Stimulated activated CD8-positive, alpha-beta memory T cell treated with anti-CD3 and anti-CD28 coated beads, Interleukin-15, amount 100 ng/mL, for 1 hour (primary cell): ENCODE data around the gene TECPR2.

Source experiments
- DNase-seq: peaks from one replicate; pipeline ENCODE4 v3.0.0-alpha.2; 2020; ENCODE audit warnings: low read depth

The TECPR2 gene

DNA sequence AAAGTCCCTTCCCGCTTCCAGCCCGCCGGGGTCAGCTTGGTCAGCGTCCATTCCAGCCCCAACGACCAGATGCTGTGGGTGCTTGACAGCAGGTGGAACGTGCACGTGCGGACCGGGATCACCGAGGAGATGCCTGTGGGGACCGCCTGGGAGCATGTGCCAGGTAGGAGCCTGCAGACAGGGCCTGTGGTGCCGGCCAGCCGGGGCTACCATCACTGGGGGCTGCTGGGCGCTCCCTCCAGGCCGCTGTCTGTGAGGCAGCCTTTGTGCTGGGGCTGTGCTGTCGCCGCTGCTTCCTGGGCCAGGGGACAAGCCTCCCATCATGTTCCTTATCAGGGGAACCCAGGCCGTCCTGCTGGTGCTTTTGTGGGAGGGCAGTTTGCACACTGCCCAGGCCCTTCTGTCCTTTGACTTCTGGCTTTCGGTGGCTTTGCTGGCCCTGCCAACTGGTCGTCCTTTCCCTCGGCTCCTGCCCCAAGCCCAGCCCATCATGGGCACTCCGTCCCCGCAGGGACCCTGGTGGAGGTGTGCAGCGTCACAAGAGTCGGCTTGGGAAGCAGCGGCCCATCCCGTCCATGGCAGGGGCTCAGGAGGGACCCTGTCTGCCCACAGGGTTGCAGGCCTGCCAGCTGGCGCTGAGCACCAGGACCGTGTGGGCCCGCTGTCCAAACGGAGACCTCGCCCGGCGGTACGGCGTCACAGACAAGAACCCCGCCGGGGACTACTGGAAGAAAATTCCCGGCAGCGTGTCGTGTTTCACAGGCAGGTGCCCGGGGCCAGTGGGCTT is 134.4 kb downstream of the TECPR2 start:
- no peak for DNase-seq

DNA sequence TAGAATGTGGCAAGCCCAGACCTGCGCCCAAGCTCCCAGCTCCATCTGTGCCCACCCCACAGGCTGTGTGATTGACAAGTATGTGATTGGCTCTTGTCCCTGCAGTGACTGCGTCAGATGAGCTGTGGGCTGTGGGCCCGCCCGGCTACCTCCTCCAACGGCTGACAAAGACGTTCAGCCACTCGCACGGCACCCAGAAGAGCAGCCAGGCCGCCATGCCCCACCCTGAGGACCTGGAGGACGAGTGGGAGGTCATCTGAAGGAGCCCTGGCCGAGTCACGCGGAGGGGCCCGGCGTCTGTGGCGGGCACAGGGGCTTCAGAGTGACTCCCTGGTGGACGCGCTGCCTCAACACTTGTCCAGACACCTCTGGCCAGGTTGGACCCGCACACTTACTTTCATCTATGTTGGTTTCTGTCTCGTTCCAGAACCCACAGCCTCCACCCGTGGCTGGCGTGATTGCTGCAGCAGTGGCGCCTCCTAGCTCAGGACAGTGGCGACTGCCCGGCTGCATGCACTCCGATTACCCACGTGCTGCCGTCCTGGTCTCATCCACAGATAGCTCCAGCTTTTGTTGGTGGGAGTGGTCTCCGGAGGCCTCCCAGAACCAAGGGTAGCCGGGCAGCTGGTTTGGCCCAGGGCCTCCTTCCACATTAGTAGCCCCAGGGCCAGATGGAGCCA is 135.4 kb downstream of the TECPR2 start:
- DNase-seq: no peak

DNA sequence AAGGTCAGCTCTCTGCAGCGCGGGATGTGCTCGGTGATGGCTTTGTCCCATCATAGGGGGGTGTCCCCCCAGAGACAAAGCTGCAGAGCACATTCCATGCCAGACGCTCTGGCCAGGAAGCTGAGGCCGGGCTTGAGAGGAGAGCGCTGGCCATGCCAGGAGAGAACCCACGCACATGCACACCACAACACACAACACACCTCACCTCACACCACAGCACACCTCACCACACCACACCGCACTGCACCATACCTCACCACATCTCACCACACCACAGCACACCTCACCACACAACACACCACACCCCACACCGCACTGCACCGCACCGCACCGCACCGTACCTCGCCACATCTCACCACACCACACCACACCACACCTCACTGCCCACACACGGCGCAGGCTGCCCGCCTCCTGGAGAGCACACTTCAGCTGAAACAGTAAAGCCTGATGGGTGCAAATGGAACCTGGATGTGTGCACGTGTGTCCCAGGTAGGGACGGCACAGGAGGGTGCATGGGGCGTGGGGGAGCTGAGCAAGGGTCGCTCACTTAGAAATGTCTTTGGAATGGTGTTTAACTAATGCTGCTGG is 136.0 kb downstream of the TECPR2 start:
- DNase-seq: no peak

DNA sequence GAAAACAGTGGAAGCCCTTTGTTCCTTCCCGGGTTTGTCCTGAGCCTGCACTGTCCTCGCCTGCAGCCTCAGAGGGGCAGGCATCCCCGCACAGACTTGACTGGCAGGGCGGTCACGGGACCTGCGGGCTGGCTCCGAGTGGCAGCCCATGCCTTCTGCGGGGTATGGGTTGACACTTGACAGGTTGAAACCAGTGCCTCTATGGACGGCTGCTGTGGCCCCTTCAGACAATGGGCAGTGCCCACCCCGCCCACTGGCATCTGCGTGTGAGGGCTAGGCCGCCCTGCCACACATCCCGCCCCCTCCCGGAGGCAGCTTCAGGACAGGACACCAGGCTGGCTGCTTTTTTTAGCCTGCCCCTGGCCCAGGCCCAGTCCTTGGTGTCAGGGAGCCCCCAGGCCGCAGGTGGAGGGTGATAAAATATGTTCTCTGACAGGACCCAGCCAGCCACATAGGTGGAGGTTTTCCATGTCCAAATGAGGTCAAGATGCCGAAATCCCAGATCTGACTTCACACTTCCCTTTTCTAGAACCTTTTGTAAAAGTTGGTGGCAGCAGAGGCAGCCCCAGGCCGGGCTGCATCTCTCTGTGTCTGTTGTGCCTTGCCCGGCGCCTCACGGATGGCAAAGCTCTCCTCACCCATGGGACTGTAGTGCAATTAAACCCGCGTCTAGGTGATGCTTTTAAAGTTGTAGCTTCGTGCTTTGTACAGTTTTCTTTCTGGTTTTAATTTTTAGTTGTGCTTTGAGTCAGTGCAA is 136.8 kb downstream of the TECPR2 start:
- no peak for DNase-seq

DNA sequence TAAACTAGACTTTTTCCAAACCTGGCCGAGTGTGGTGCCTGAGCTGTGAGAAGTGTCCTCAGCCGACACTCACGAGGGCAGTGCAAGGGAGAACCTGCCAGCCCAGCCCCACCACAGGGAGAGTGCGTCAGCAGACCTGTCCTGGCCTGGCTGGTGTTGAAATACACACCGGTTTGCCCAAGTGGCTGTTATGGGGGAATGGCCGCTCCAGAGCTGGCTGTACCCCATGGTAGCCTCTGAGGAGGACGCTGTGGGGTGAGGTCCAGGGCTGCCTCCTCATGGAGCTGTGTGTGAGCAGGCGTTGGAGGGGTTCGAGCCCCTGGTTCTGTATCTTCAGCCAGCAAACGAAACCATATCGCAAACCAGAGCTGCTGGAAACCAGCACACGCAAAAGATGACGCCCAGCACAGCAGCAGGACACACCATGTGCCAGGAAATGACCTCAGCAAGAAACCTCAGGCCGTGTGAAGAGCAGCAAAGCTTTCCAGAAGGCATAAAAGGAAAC is 137.5 kb downstream of the TECPR2 start:
- no peak for DNase-seq

DNA sequence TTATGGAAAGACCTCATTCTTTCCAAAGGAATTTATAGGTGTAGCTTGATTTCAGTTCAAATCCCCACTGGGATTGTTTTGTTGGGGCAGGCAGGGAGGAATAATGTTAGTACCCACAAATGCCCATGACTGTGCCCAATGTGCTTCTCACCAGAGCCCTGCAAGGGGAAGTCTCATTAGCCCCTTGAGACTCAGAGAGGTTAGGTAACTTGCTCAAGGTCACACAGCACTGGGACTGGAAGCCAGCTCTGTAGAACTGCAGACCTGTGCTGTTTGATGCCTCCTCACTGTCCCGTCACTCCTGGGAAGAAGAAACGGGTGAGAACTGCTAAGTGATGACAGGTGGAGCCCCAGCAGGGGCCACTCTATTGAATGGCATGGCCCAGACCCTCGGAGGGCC is 138.0 kb downstream of the TECPR2 start:
- no peak for DNase-seq

DNA sequence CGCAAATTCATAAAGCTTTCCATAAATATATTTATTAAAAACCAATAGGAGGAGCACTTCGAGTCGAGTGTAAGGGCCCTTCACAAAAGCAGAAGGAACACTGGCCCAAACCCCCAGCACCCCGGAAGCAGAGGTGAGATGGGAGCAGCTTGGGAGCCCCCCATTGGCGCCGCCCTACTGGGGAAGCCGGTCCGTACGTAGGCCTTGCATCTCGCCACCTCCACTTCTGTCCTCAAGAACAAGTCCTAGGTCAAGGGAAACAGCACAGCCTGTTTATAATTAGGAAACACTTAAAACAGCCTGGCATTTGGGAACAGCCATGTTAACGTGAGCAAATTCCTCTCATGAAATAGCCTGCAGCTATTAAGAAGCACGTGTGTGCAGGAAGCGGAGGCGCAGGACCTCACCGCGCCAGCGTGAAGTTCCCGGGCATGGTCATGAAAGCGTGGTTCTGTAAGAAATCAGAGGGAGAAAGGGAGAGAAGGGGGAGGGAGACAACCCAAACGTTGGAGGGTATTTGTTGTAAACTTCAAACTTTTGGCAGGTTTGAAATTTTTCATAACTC is 139.1 kb downstream of the TECPR2 start:
- DNase-seq: no peak

DNA sequence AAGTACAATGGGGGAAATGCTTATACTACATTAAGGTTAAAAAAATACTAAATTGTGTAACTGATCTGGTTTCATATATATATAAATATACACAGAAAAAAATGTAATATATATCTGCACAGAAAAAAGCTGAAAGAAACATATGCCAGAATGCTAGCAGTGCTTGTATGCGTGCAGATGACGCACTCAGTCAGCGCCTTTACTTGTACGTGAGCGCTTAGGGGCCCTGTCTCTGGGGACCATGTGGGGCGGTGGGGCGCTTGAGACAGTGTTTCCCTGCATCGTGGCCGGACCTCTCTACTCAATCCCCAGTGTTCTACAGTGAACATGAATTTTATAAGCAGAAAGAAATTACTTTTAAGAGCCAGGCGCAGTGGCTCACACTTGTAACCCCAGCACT is 139.8 kb downstream of the TECPR2 start:
- no peak for DNase-seq

DNA sequence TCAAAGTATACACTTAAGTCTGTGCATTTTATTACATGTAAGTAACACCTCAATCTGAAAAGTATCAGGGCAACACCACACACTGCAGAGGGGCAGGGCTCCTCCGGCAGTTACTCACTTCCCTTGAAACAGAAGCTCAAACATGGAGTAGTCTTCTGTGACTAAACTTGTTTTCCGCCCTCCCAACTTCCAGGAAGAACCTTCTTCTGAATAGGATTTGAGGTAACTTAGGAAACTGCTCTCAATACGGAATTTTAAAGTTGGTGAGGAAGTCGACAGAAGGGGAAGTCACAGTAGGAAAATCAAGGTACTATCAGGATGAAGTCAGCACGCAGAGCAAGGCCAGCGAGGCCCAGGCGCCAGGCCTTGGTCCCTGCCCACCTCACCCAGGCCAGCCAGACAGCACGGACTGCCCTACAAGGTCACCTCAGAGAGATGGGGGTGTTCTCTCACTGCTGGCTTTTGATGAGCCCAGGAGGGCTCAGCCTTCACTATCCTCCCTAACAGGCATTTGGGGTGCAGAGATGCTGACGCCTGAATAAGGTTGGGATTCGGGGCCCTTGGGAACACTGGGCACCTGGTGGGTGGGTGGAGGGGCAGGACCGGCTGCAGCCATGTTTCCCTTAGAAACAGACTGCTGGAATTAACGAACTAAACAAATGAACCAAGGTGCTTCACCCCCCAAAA is 141.0 kb downstream of the TECPR2 start:
- DNase-seq: no peak

DNA sequence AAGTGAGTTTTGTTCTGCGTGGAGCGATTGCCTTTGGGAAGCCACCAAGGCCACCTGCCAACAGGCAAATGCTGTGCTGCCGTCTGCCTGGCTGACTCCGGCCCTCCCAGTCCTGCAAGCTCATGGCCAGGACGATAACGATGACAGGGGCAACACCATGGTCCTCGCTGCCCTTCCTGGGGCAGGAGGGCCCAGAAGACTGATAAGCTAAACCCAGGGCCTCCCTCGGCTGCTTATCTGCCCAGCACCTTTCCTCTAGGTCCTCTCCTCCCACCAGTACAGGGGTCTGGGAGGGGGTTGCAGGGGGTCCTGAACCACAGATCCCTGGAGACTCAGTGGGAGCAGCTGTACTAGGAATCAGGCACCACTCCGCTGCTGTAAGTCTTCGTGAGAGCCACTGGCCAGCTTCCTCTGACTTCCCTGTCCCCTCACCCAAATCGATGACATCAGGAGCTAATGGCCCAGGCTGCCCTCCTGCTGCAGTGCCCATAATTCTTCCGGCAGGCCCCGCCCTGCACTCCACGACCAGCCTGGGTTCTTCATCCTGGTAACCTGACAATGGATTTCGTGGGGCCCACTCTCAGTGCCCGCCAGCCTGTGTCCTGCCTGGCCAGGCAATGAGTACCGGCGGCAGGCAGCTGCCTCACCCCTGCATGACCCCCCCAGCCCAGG is 141.7 kb downstream of the TECPR2 start:
- DNase-seq: no peak

DNA sequence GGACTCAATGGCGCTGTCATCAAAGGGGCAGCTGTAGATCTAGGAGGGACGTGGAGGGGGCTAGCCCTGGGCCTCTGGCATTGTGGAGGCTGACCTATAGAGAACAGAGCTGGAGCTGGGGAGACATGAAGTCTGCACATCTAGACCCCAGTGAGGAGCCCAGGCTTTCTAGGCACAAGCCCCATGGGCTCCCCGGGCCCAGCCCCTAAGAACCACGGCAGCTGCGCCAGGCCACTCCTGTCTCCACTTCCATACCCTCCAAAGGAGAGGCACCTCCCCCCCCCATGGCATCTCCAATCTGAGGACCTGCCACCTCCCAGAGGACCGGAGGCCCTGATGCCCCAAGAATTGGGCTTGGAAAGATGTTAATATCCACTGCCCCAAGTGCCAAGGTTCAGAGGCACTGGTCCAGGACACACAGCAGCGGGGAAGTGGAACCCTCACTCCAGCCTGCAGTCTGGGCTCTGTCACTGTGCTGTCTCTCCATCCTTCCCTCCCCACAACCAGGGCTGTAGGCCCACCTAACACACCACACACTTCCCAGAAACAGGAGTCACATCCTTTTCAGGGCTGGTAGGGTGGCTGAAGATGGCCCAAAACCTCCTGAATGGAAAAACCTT is 142.4 kb downstream of the TECPR2 start:
- DNase-seq: no peak

DNA sequence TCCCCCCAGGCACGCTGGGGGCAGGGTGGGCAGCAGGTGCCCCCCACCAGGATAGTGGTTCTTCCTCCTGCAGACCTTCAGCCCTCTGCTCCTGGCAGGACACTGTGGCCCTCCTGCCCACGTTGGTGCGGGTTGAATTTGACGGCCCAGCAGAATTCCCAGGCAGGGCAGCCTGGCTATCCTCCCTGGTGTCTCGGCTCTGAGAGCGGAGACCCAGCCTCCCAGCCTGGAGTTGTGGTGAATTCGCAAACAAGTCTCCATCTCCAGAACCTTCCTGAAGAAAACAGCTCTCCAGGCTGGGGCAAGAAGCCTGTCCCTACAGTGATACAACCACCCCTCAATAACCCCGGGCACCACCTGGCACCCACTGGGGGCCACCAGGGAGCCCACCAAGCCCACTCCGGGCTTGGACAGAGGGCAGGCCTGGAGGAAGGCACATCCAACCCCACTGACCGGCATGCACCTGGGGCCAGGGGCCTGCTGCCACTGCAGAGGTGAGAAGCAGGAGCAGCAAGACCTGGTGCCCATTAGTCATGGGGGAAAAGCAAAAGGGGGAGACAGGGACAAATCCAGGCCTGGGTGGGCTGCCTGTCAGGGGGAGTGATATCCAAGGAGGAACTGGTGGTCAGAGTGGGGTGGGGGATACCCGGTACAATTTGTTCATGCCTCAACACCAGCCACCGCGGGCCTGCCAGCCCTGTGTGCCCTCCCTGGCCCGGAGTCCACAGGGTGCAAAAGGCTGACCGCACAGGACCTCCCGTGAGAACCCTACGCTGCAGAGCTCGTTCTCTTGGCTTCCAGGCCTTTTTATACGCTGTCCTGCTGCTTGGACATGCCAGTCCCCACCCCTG is 143.3 kb downstream of the TECPR2 start:
- no peak for DNase-seq

DNA sequence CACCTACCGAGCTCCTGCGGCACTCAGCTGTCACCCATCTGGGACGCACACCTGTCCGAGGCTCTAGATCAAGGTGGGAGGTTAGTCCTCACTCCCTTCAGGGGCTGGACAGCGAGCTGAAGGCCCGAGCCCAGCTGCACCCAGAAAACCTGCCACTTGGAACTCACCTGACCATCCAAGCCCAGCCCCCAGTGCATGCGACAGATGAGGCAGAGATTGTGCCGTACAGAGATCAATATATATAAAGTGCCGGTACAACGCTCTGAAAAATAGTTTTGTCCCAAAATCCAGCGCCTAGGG is 143.8 kb downstream of the TECPR2 start:
- no peak for DNase-seq

DNA sequence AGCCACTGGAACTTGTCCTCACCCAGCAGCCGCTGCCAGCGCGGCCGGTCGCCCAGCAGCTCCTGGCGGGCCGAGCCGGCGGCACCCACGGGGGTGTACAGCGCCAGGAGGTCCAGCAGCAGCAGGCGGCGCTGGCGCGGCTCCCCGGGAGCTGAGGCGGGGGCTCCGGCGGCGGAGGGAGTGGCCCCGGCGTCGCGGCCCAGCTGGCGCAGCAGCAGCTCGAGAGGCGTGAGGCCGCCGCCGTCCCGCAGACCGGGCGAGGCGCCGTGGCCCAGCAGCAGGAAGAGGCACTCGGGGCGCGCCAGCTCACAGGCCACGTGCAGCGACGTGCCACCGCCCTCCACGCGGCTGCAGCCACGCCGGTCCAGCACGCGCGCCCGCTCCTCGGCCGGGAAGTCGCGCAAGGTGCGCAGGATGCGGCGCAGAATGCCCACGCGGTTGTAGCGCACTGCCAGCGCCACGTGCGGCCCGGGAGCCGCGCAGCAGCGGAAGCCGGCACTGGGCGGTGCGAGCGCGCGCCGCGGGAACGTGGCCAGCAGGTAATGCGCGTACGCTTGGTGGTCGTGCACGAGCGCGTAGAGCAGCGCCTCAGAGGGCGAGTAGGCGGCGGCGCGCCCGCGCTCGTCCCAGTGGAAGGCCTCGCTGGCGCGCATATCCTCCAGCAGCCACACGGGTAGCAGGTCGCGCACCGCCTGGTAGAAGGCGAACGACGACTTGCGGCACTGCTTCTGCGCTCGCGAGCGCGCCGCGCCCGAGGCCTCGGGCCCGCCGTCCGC is 144.5 kb downstream of the TECPR2 start:
- no peak for DNase-seq

DNA sequence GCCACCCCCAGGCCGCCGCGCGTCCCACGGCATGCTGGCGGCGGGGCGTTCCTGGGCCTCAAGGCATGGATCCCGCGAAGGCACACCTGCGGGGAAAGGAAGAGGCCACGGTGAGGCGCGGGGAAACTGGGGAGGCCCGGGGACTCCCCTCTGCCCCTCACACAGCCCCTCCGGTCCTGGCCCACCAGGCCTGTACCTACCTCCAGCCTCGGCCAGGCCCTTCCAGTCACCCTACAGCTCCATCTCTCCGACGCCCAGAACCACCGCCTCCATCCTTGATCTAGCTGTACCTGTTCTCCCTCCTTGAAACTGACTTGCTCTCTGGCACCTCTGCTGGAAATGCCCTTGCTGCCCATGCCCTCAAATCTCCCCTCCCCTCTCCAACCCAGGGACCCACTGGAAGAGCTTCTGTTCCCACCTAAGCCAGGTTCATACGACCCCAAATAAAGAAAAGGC is 145.1 kb downstream of the TECPR2 start:
- no peak for DNase-seq

DNA sequence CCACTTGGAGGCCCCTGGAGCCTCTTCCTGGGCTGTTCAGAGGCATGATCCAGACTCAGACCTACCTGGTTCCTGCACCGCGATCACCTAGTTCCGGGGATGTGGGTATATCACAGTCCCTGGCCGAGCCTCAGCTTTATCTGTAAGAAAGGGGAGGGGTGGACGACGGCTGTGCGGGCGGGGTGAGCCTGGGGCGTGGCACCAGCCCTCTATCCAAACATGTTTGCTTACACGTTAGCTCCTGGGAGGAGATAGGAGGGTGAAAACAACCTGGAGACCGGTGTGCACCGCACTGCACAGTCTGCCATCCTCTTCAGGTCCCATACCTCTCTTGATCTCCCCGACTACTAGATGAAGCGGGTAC is 145.7 kb downstream of the TECPR2 start:
- no peak for DNase-seq

DNA sequence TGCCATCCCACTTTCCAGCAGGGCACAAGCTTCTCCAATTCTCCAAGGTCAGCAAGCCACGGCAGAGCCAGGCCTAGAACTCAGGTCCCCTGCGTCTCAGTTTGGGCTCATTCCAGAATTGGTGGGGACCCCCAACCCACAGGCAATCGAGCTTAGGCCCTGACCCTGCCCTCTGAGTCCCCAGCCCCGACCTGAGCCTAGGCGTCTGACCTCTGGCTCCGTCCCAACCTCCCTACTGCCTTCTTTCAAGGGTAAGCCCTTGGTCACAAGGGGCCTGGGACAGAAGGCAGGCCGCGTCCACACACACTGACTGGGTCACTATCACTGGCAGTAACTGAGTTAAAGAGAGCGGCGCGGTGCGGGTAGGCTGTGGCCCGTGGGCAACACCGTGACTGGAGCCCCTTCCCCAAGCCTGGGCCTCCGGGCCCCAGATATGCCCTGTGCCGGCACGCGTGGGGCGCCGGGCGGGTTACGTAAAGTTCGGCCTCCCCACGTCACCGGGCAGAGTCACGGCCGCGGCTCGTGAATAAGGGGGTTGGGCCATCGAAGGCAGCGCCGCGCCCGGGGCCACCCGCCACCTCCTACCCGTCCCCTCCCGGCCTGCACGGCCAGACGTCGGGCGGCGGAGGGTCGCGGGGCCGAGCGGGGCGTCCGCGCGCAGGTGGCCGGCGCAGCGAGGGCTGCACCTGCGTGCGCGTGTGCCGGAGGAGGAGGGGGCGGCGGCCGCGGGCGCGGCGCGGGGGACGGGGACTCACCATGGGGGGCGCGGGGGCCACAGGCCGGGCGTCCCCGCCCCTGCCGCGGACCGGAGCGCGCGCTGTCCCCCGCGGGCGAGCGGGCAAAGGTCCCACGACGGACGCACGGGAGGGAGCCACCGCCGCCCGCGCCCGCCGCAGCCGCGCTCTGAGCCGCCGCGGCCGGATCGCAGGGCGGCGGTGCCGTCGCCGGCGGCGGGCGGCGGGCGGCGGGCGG is 146.3 kb downstream of the TECPR2 start:
- no peak for DNase-seq
